GM12878 (cell line): Measurements from ENCODE around the gene BLOC1S2. TPM values are rescaled to one million over a fixed set of nuclear protein-coding genes. Genes with fewer than 3 reads are reported as not detected.

Source experiments
- ATAC-seq: fragments of 200-7000 bp; cut with Tn5 transposase; 3 replicates; pipeline ENCODE4 v1.9.1; 2020; ENCODE audit warnings: mild to moderate bottlenecking, moderate library complexity
- BruUV-seq: library from RNA; stranded (reverse); fragments of 400-500 nt; replicated peaks from 2 replicates; lab custom pipeline; 2021; lab: Mats Ljungman, UMichigan
- CTCF ChIA-PET: fragments of 300-600 bp; sonication (Branson Sonifier 250); formaldehyde crosslinking; extraction: SDS; loops from one replicate; lab custom pipeline; 2021; ENCODE audit warnings: inconsistent platforms; lab: Yijun Ruan, JAX
- POLR2A ChIA-PET: fragments of 350-600 bp; formaldehyde crosslinking; extraction: SDS; loops from one replicate; lab custom pipeline; 2021; ENCODE audit warnings: inconsistent platforms; lab: Charles Lee
- RAD21 ChIA-PET: fragments of 300-600 bp; sonication (Branson Sonifier 250); formaldehyde crosslinking; loops from one replicate; lab custom pipeline; 2023; ENCODE audit warnings: antibody characterized with exemption; ENCODE audit not compliant: unreplicated experiment; lab: Charles Lee
- SMC1A ChIA-PET: fragments of 300-600 bp; sonication (Branson Sonifier 250); formaldehyde crosslinking; loops from one replicate; lab custom pipeline; 2023; ENCODE audit not compliant: unreplicated experiment, uncharacterized antibody; lab: Charles Lee
- DNase-seq: peaks from one replicate; pipeline ENCODE4 v3.0.0-alpha.2; 2011; ENCODE audit warnings: low read depth, low spot score
- FAIRE-seq: peaks from 3 replicates; lab custom pipeline; 2011; peaks lifted over from hg19 to GRCh38; lab: Jason Lieb, UNC
- H2AFZ ChIP-seq: 2 replicates; pipeline ENCODE4 v1.6.0; 2011; ENCODE audit warnings: low read depth, low read length, control low read depth; ENCODE audit not compliant: control insufficient read depth
- H3K27ac ChIP-seq: 2 replicates; pipeline ENCODE4 v1.5.1; 2011; ENCODE audit warnings: control low read depth; ENCODE audit not compliant: control insufficient read depth, insufficient read depth
- H3K27me3 ChIP-seq, 2 experiments: replicated peaks in 1 of 2; 2 replicates each; pipeline versions ENCODE4 v1.6.0 to v1.6.1; 2011; ENCODE audit warnings: low read length in 1 of 2; ENCODE audit not compliant: control insufficient read depth in 2 of 2, insufficient read depth in 2 of 2
- H3K36me3 ChIP-seq, 2 experiments: 2 replicates each; pipeline ENCODE4 v1.5.1; 2011; ENCODE audit warnings: low read length in 1 of 2; ENCODE audit not compliant: control insufficient read depth in 2 of 2, insufficient read depth in 2 of 2
- H3K4me1 ChIP-seq: 2 replicates; pipeline ENCODE4 v1.6.1; 2011; ENCODE audit warnings: mild to moderate bottlenecking, low read length, moderate library complexity, mixed read lengths; ENCODE audit not compliant: control insufficient read depth, insufficient read depth
- H3K4me2 ChIP-seq: 2 replicates; pipeline ENCODE4 v1.6.0; 2011; ENCODE audit warnings: control low read depth; ENCODE audit not compliant: control insufficient read depth, insufficient read depth
- H3K4me3 ChIP-seq: fragments of 200-600 bp; sonication (generic); 2 replicates; pipeline ENCODE4 v1.5.1; 2016
- H3K79me2 ChIP-seq: 2 replicates; pipeline ENCODE4 v1.6.0; 2011; ENCODE audit warnings: low read length; ENCODE audit not compliant: control insufficient read depth, insufficient read depth
- H3K9ac ChIP-seq: 2 replicates; pipeline ENCODE4 v1.8.0; 2011; ENCODE audit warnings: low read length, control low read depth, mixed read lengths; ENCODE audit not compliant: control insufficient read depth, insufficient read depth
- H3K9me3 ChIP-seq: replicated peaks from 3 replicates; pipeline ENCODE4 v1.5.1; 2011; ENCODE audit warnings: mild to moderate bottlenecking, low read length; ENCODE audit not compliant: control insufficient read depth, insufficient read depth
- H4K20me1 ChIP-seq: 2 replicates; pipeline ENCODE4 v1.6.0; 2011; ENCODE audit not compliant: control insufficient read depth, insufficient read depth
- HDAC2 ChIP-seq: fragments of 200-600 bp; sonication (generic); IDR thresholded peaks from 2 replicates; pipeline ENCODE4 v1.6.1; 2017
- IRF4 ChIP-seq: IDR thresholded peaks from 2 replicates; pipeline ENCODE4 v1.6.1; 2011; ENCODE audit warnings: low read depth, low read length
- KLF5 ChIP-seq: fragments of 450-650 bp; IDR thresholded peaks from 2 replicates; pipeline ENCODE4 v1.6.1; 2014; ENCODE audit warnings: mild to moderate bottlenecking; ENCODE audit not compliant: partially characterized antibody
- PKNOX1 ChIP-seq: fragments of 450-650 bp; IDR thresholded peaks from 2 replicates; pipeline ENCODE4 v1.6.1; 2016; ENCODE audit warnings: mild to moderate bottlenecking
- POLR2A ChIP-seq: IDR thresholded peaks from 2 replicates; pipeline ENCODE4 v1.6.1; 2011; ENCODE audit warnings: low read depth, mild to moderate bottlenecking, low read length
- RAD21 ChIP-seq: IDR thresholded peaks from 2 replicates; pipeline ENCODE4 v1.6.1; 2011; ENCODE audit warnings: mild to moderate bottlenecking, low read depth, low read length, moderate library complexity; ENCODE audit not compliant: insufficient read depth
- SMAD5 ChIP-seq: IDR thresholded peaks from 2 replicates; pipeline ENCODE4 v1.6.1; 2016; ENCODE audit warnings: antibody characterized with exemption, low read depth
- SMC3 ChIP-seq: IDR thresholded peaks from 2 replicates; pipeline ENCODE4 v1.6.1; 2011; ENCODE audit warnings: low read length, improper control_type of control experiment, borderline replicate concordance
- SRF ChIP-seq, 2 experiments: IDR thresholded peaks; 2 replicates each; pipeline ENCODE4 v1.6.1; 2011; ENCODE audit warnings: low read depth in 2 of 2, low read length in 2 of 2, mild to moderate bottlenecking in 1 of 2, moderate library complexity in 1 of 2
- TARDBP ChIP-seq: IDR thresholded peaks from 2 replicates; pipeline ENCODE4 v1.6.1; 2016; ENCODE audit warnings: borderline replicate concordance
- WGBS: methylation state at CpG from one replicate; pipeline ENCODE4 v1.1.6; 2016; ENCODE audit warnings: low lambda C conversion rate; ENCODE audit not compliant: insufficient replicate concordance, insufficient coverage; ENCODE audit errors: missing lambda C conversion rate; 5-methylcytosine and 5-hydroxymethylcytosine counted together
- in situ Hi-C: fragments of 300-500 bp; cut with MboI; formaldehyde crosslinking; loops from 9 replicates; pipeline ENCODE4 v1.14.3; 2018; ENCODE audit warnings: mixed read lengths
- intact Hi-C: fragments of 100-400 bp; cut with micrococcal nuclease; formaldehyde crosslinking; loops from one replicate; pipeline ENCODE4 v1.14.2; 2022; ENCODE audit not compliant: unreplicated experiment
- polyA plus RNA-seq, 11 experiments: library from polyadenylated mRNA; depleted of rRNA in 4 of 11; unstranded in 6 of 11; stranded (reverse) in 5 of 11; fragments of >200 nt; fragmentation: Nextera tagmentation in 4 of 11; fragmentation: Illumina TruSeq in 1 of 11; extraction: Ambion mirVana in 4 of 11; extraction: Trizol in 1 of 11; gene quantifications; 1 replicate in 1 of 11; 2 replicates in 10 of 11; pipeline versions ENCODE4 v1.2.1 to v1.2.3, GENCODE V29; 2011 to 2016; ENCODE audit warnings: inconsistent platforms in 2 of 11, missing spikeins in 2 of 11, low read depth in 1 of 11
- total RNA-seq, 4 experiments: library from RNA; depleted of rRNA in 3 of 4; stranded (reverse); fragments of >200 nt in 3 of 4; fragmentation: Illumina TruSeq in 1 of 4; extraction: Trizol in 1 of 4; gene quantifications; 2 replicates each; pipeline versions ENCODE4 v1.2.1 to v1.2.3, GENCODE V29; 2013 to 2021
- TF ChIP-seq, protein P1 (sequence below), 3 experiments: IDR thresholded peaks in 2 of 3; conservative IDR thresholded peaks in 1 of 3; 2 replicates each; pipeline ENCODE4 v1.5.1; 2011; ENCODE audit warnings: low read depth in 3 of 3, low read length in 3 of 3, mild to moderate bottlenecking in 3 of 3, control low read depth in 2 of 3, moderate library complexity in 2 of 3, inconsistent platforms in 1 of 3, mixed read lengths in 1 of 3; ENCODE audit not compliant: control insufficient read depth in 2 of 3, insufficient read depth in 1 of 3; ENCODE audit errors: extremely low read depth in 1 of 3

Gene BLOC1S2
- total and polyA plus RNA-seq, 10 of the 15 experiments (the other 5 are each of a cell fraction or from before 2014, with no cell fraction given): 58.6 to 164 (median 79.5) TPM

- H2AFZ ChIP-seq: no peak overlapping the region
- no peak for DNase-seq
- CTCF ChIA-PET: interaction anchor here (0.8 to 14.9 kb wide), 5 partner anchors 11 to 98 kb away, joined by 3 to 312 read pairs (median 4); no protein-coding TSS in a partner anchor
- RAD21 ChIA-PET: no interaction called here
- no peaks in the 10 kb centered on the region for H3K36me3 ChIP-seq
- no peaks in the 10 kb centered on the region; a peak in 2 of 4 replicates for H3K27me3 ChIP-seq
- no peaks in the 10 kb centered on the region for H3K4me1 ChIP-seq
- no TSS peak for BruUV-seq
- intact Hi-C loops: loop anchor here (10.0 kb wide), 1 partner anchor 478 kb away; no protein-coding TSS in a partner anchor
- no peak overlapping the region for H3K9ac ChIP-seq
- H3K27ac ChIP-seq: no peak overlapping the region
- H3K9me3 ChIP-seq: no peaks in the 10 kb centered on the region
- POLR2A ChIA-PET: interaction anchor here (0.7 to 1.4 kb wide), 3 partner anchors 14 to 481 kb away, joined by 3 to 6 read pairs (median 3); partner anchors contain the start of gene SCD
- SMC1A ChIA-PET: interaction anchor here (0.6 to 7.8 kb wide), 6 partner anchors 10 to 177 kb away, joined by 3 to 60 read pairs (median 4); partner anchors contain the start of gene SCD
- no peak overlapping the region for H3K4me2 ChIP-seq
- H4K20me1 ChIP-seq: no peaks in the 10 kb centered on the region
- WGBS: 17% methylated on average over 4 of the region's 4 CpGs
- FAIRE-seq: no peak
- no peaks in the 10 kb centered on the region for H3K79me2 ChIP-seq
- TF ChIP-seq SRF (IDR thresholded peaks at IDR 0.05; ENCODE audit: low read depth in 2 of 2, low read length in 2 of 2) (no peak), KLF5 (no peak), HDAC2 (no peak)
- in situ Hi-C loops: no loop called here
- ATAC-seq: no peak
- no peak overlapping the region for H3K4me3 ChIP-seq
These were observed 46.6 kb upstream of the BLOC1S2 start for GRCh38 chr10:100333106-100333505.

DNA sequence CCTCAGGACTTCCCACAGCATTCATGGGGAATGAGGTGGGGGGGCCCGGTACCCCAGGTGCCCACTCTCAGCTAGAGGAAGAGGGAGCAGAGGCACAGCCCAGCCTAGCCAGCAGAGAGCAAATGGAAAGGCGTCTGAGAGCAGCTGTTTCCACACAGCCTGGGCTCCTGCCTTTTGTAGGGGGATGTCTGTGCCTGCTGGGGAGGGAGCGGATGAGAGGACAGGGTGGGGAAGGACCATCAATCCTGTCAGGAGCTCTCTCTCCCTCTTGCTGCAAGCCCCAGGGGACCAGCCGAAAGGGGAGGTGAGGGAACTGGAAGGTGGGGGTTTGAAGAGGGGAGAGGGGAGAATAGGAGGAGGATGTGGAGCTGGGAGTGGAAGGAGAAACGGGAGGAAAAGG, 43.6 kb upstream of the BLOC1S2 start, which contains the start of gene PKD2L1:
TSS of gene PKD2L1 (minus strand) at position 150 of the 400 bp plus-strand sequence. CDS start at position 25, 125 bp downstream.
- intact Hi-C loops: loop anchor here (10.0 kb wide), 1 partner anchor 475 kb away; no protein-coding TSS in a partner anchor
- no peak for DNase-seq
- in situ Hi-C loops: no loop called here
- H3K4me1 ChIP-seq: peaks cover 15% of the 10 kb centered on the region
- no peaks in the 10 kb centered on the region; a peak in 2 of 4 replicates for H3K27me3 ChIP-seq
- BruUV-seq: no TSS peak
- ChIA-PET CTCF (interaction anchor here (1.1 to 14.9 kb wide), 5 partner anchors 10 to 188 kb away, joined by 4 to 312 read pairs (median 5); no protein-coding TSS in a partner anchor), POLR2A (interaction anchor here (0.9 kb wide), 1 partner anchor 20 kb away, joined by 4 read pairs; no protein-coding TSS in a partner anchor), RAD21 (interaction anchor here (1.3 to 4.1 kb wide), 2 partner anchors 10 to 43 kb away, joined by 6 to 32 read pairs; no protein-coding TSS in a partner anchor), SMC1A (interaction anchor here (1.9 to 7.8 kb wide), 3 partner anchors 9 to 102 kb away, joined by 5 to 60 read pairs (median 5); no protein-coding TSS in a partner anchor)
- WGBS: 48% methylated on average over 5 of the region's 5 CpGs
- no peak within 1 kb of the TSS for H3K4me3 ChIP-seq
- FAIRE-seq: no peak
- TF ChIP-seq SMC3: no peak
- TF ChIP-seq SMAD5: no peak
- TF ChIP-seq, protein P1, sequence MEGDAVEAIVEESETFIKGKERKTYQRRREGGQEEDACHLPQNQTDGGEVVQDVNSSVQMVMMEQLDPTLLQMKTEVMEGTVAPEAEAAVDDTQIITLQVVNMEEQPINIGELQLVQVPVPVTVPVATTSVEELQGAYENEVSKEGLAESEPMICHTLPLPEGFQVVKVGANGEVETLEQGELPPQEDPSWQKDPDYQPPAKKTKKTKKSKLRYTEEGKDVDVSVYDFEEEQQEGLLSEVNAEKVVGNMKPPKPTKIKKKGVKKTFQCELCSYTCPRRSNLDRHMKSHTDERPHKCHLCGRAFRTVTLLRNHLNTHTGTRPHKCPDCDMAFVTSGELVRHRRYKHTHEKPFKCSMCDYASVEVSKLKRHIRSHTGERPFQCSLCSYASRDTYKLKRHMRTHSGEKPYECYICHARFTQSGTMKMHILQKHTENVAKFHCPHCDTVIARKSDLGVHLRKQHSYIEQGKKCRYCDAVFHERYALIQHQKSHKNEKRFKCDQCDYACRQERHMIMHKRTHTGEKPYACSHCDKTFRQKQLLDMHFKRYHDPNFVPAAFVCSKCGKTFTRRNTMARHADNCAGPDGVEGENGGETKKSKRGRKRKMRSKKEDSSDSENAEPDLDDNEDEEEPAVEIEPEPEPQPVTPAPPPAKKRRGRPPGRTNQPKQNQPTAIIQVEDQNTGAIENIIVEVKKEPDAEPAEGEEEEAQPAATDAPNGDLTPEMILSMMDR (IDR thresholded peaks at IDR 0.05 in 2 of 3, conservative IDR thresholded peaks at IDR 0.05 in 1 of 3; ENCODE audit: control insufficient read depth in 2 of 3, extremely low read depth in 1 of 3, insufficient read depth in 1 of 3, low read depth in 3 of 3, low read length in 3 of 3): no peak
- TF ChIP-seq POLR2A: no peak
- TF ChIP-seq RAD21: no peak
- no peak for TF ChIP-seq IRF4
- no peak for TF ChIP-seq TARDBP
- TF ChIP-seq PKNOX1: no peak
- H3K9ac ChIP-seq: no peak within 1 kb of the TSS
- H3K36me3 ChIP-seq: no peaks in the 10 kb centered on the region
- H3K27ac ChIP-seq: no peak within 1 kb of the TSS
- no peaks in the 10 kb centered on the region for H4K20me1 ChIP-seq
- H3K9me3 ChIP-seq: no peaks in the 10 kb centered on the region
- no peak within 1 kb of the TSS for H2AFZ ChIP-seq
- H3K4me2 ChIP-seq: no peak within 1 kb of the TSS
- no peak for ATAC-seq
- no peaks in the 10 kb centered on the region for H3K79me2 ChIP-seq
